ENCODE measurements around the gene MYO10. TPM values are rescaled to one million over a fixed set of nuclear protein-coding genes. Genes with fewer than 3 reads are reported as not detected.
A peak's percentile ranks its signal among the peaks of the same experiment; 100 is the strongest.

The MYO10 gene
- total and polyA plus RNA-seq, 2 of the 8 experiments (the other 6 are each of a cell fraction or from before 2014, with no cell fraction given): 21.5 to 107 TPM

- H4K91ac ChIP-seq (replicated peaks; ENCODE audit: insufficient read length, low read length): no peak overlapping the region
- peak overlapping the region in 1 of 2 experiments; percentile 97; a peak in 1 of 4 replicates for H3K4me2 ChIP-seq (ENCODE audit: insufficient read depth in 1 of 2, low read depth in 2 of 2, low read length in 2 of 2)
- ChIA-PET POLR2A (ENCODE audit: partially characterized antibody) (interaction anchor here (2.1 to 2.3 kb wide), 2 partner anchors 8 to 13 kb away, joined by 5 to 13 read pairs; no protein-coding TSS in a partner anchor), CTCF (ENCODE audit: partially characterized antibody) (interaction anchor here (0.7 to 1.7 kb wide), 8 partner anchors 19 to 457 kb away, joined by 3 to 14 read pairs (median 3); no protein-coding TSS in a partner anchor)
- H3K36me3 ChIP-seq (ENCODE audit: control insufficient read depth in 2 of 4, insufficient read depth in 4 of 4, low read length in 3 of 4): peaks cover 0 to 38% (median 2%) of the 10 kb centered on the region in 4 experiments; a peak in 5 of 8 replicates
- TF ChIP-seq RAD21 (IDR thresholded peaks at IDR 0.05 in 1 of 2, conservative IDR thresholded peaks at IDR 0.05 in 1 of 2; ENCODE audit: low read depth in 2 of 2, low read length in 2 of 2): peak; percentile 4 to 29; a peak in 2 of 4 replicates
- TF ChIP-seq BCL11A (IDR thresholded peaks at IDR 0.05; ENCODE audit: low read depth in 2 of 2, low read length in 2 of 2): no peak
- no peak for TF ChIP-seq E2F6 (IDR thresholded peaks at IDR 0.05)
- TF ChIP-seq GTF2F1 (IDR thresholded peaks at IDR 0.05; ENCODE audit: borderline replicate concordance, low read depth, low read length): no peak
- TF ChIP-seq CTCF (IDR thresholded peaks at IDR 0.05; ENCODE audit: control extremely low read depth in 1 of 3, insufficient read depth in 1 of 3, low read depth in 1 of 3, low read length in 3 of 3): peak in 1 of 3 experiments; percentile 17; a peak in 1 of 4 replicates
- TF ChIP-seq POLR2A (IDR thresholded peaks at IDR 0.05; ENCODE audit: control extremely low read depth in 1 of 2, low read depth in 2 of 2, low read length in 2 of 2): no peak
- no peak for TF ChIP-seq CTBP2 (IDR thresholded peaks at IDR 0.05; ENCODE audit: borderline replicate concordance, insufficient read depth, insufficient read length, low read length)
- H2BK120ac ChIP-seq (replicated peaks; ENCODE audit: low read depth, low read length): no peak overlapping the region
- H2BK15ac ChIP-seq (ENCODE audit: low read length): no peak overlapping the region
- H3K9ac ChIP-seq (replicated peaks in 1 of 4; ENCODE audit: extremely low read depth in 1 of 4, low read depth in 3 of 4, low read length in 3 of 4): no peak overlapping the region
- peaks cover 10% of the 10 kb centered on the region for H3K79me1 ChIP-seq (ENCODE audit: low read depth, low read length)
- peaks cover 2 to 11% of the 10 kb centered on the region in 2 experiments for H4K20me1 ChIP-seq (replicated peaks in 1 of 2; ENCODE audit: control insufficient read depth in 1 of 2, insufficient read depth in 2 of 2, low read length in 2 of 2)
- 73% methylated on average over 12 of the region's 12 CpGs; no CpG with 5 or more reads in 1 of the 2 experiments for WGBS, 2 experiments (ENCODE audit: extremely low coverage in 1 of 2, insufficient coverage in 1 of 2, insufficient read length in 1 of 2, insufficient replicate concordance in 2 of 2, low coverage in 1 of 2, low lambda C conversion rate in 2 of 2, missing lambda C conversion rate in 1 of 2)
- no peak overlapping the region for H2BK5ac ChIP-seq (ENCODE audit: low read depth, low read length)
- no peak overlapping the region for H3K14ac ChIP-seq (ENCODE audit: insufficient read length)
- no peak overlapping the region for H2AK5ac ChIP-seq (ENCODE audit: low read depth, low read length)
- DNase-seq (ENCODE audit: low read depth in 1 of 2, low spot score in 2 of 2) (no peak), FAIRE-seq (no peak)
- no peak overlapping the region for H3K23ac ChIP-seq (ENCODE audit: insufficient read length)
- H2BK20ac ChIP-seq (ENCODE audit: low read length): no peak overlapping the region
- H3K56ac ChIP-seq (replicated peaks; ENCODE audit: insufficient read length, low read depth, low read length): no peak overlapping the region
- no peak overlapping the region for H3K18ac ChIP-seq (ENCODE audit: extremely low read depth, low read length)
- H3K4ac ChIP-seq (replicated peaks; ENCODE audit: insufficient read length, low read depth, low read length): no peak overlapping the region
- peaks cover 12 to 33% (median 25%) of the 10 kb centered on the region in 4 experiments for H3K4me1 ChIP-seq (replicated peaks in 1 of 4; ENCODE audit: control insufficient read depth in 3 of 4, insufficient read depth in 4 of 4, low read length in 3 of 4)
- H3K4me3 ChIP-seq (ENCODE audit: extremely low read depth in 1 of 4, insufficient read depth in 2 of 4, low read depth in 3 of 4, low read length in 4 of 4): no peak overlapping the region
- no peak overlapping the region for H2AFZ ChIP-seq (ENCODE audit: low read length)
- no peak overlapping the region for H4K5ac ChIP-seq (ENCODE audit: insufficient read length, low read depth, low read length)
- H3K27ac ChIP-seq (ENCODE audit: low read depth, low read length): no peak overlapping the region
- H3K9me3 ChIP-seq (ENCODE audit: insufficient read depth in 2 of 2, low read depth in 1 of 2, low read length in 1 of 2): no peaks in the 10 kb centered on the region
- H3K27me3 ChIP-seq (replicated peaks in 1 of 4; ENCODE audit: control insufficient read depth in 3 of 4, extremely low read depth in 1 of 4, insufficient read depth in 3 of 4, low read length in 3 of 4): no peaks in the 10 kb centered on the region
- H3K79me2 ChIP-seq (ENCODE audit: control insufficient read depth in 1 of 2, insufficient read depth in 2 of 2, low read length in 2 of 2): peaks cover 62 to 95% of the 10 kb centered on the region in 2 experiments
- no peak overlapping the region for H4K8ac ChIP-seq (ENCODE audit: extremely low read depth, insufficient read depth, low read length)
- H3K23me2 ChIP-seq (ENCODE audit: low read depth, low read length): peaks cover 10% of the 10 kb centered on the region
- H2BK12ac ChIP-seq (ENCODE audit: low read depth, low read length): no peak overlapping the region
Observed at GRCh38 chr5:16733331-16734006, 202.6 kb downstream of the MYO10 start.
